Epithelial cell of esophagus (primary cell): ENCODE results near the gene MATK.

Source experiments
- DNase-seq: peaks from one replicate; pipeline ENCODE4 v3.0.0; 2010; ENCODE audit warnings: low read depth
- H3K4me3 ChIP-seq: 2 replicates; pipeline ENCODE4 v1.5.1; 2011; ENCODE audit warnings: mild to moderate bottlenecking, low read length, control low read depth
- CTCF ChIP-seq: IDR thresholded peaks from 2 replicates; pipeline ENCODE4 v1.5.1; 2011; ENCODE audit warnings: low read depth, mild to moderate bottlenecking, low read length, control low read depth, inconsistent platforms; ENCODE audit not compliant: insufficient read depth; ENCODE audit errors: missing control alignments

Gene MATK

DNA sequence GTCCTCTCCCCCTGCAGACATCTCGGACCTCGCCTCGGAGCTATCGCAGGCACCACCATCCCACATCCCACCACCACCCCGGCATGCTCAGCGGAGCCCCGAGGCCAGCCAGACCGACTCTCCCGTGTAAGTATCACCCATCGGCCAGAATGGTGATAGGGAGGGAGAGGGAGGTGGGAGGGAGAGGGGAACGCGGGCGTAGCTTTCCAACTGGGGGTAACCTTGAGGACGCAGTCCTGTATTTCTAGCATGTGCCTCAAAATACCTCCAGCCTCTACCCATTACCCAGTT is 51.9 kb downstream of the MATK start:
- no peak for DNase-seq
- TF ChIP-seq CTCF, result no peak
- H3K4me3 ChIP-seq, result no peak overlapping the region

DNA sequence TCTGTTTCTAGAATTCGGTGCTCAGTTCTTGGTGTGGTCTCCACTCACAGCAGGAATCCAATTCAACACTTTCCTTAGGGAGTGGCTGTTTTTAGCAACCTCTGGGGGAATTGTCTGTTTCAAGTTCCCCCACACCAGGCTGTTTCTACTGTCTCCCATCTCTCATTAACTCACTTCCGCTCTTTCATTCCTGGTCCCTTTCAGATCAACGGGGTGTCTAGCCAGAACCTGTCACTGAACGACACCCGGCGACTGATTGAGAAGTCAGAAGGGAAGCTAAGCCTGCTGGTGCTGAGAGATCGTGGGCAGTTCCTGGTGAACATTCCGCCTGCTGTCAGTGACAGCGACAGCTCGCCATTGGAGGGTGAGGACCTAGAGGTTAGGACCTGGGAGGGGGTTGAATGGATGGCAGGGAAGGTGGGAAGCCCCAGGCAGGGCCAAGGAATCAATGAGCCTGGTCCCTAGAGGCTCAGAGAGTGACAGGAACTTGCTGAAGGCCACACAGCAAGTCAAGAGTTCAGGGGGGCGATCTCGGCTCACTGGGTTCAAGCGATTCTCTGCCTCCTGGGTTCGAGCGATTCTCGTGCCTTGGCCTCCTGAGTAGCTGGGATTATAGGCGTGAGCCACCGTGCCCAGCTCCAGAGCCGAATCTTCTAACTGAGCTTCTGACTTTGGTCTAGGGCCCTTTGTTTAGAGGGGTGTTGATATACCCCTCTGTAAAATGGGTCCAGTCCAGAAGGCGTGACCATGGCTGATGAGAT is 52.5 kb downstream of the MATK start:
- DNase-seq, result no peak
- TF ChIP-seq CTCF, result no peak
- no peak overlapping the region for H3K4me3 ChIP-seq

DNA sequence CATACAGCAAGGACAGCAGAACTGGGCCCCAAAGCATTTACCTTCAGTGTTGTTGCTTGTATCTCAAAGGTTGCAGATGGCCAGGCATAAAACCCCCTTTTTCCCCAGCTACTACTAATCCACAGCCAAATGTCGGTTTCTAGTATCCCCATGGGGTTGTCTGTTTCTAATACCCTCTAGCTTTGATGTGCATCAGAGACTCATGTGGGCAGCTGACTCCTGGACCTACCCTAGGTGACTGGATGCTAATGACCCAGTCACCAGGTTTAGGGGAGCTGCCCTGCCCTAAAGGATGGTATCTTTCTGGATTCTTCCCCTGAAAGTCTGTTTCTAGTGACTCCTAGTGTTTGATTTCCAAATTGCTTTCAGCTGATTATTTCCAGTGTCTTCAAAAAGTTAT is 54.1 kb downstream of the MATK start:
- no peak for TF ChIP-seq CTCF
- DNase-seq, result no peak
- H3K4me3 ChIP-seq, result no peak overlapping the region

GRCh38 chr19:3730457-3730958 is 55.7 kb downstream of the MATK start:
- H3K4me3 ChIP-seq, result no peak overlapping the region
- no peak for TF ChIP-seq CTCF
- no peak for DNase-seq
